GM19455 (cell line): ENCODE data around the gene FOXI3.

ENCODE experiments used
- ATAC-seq: cut with Tn5 transposase; IDR thresholded peaks from one replicate; pipeline ENCODE4 v1.9.1; 2021; ENCODE audit not compliant: unreplicated experiment

The FOXI3 gene

DNA sequence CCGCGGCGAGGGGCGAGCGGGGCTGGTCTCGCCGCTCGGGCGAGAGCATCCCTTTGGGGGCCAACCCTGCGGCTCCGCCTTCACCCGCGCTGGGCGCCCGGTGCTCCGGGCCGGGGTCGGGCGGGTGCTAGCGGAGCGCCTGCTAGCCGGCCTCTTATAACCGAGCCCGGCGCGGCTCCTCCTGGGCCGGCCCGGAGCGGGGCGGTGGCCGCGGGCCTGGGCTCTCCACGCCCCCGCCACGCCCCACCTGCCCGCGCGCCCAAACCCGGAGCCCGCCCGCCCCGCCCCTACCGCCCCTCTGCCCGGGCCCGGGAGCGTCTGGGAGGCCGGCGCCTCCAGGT, at the start of gene FOXI3:
Gene FOXI3 (minus strand): TSS at position 129 of the 341 bp plus-strand sequence. CDS start 158 bp downstream, outside the sequence.
- ATAC-seq, result no peak

DNA sequence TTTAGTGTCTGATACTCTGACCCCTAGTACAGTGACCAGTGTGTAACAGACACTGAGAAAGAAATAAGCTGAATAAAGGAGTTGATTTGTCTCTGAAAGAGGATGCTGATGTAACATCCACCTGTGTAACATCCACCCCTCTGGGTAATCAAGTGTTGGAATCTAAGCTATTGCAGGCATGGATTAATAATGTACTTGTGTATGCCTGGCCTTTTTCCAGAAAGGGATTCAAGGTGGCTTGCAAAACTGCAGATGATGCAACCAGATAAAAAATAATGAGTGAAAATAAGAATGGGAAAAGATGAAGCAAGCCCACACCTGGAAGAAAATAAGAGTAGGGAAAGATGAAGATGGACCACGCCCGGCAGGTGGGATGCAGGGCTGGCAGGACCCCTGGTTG, 48.2 kb upstream of the FOXI3 start:
- ATAC-seq, result no peak

DNA sequence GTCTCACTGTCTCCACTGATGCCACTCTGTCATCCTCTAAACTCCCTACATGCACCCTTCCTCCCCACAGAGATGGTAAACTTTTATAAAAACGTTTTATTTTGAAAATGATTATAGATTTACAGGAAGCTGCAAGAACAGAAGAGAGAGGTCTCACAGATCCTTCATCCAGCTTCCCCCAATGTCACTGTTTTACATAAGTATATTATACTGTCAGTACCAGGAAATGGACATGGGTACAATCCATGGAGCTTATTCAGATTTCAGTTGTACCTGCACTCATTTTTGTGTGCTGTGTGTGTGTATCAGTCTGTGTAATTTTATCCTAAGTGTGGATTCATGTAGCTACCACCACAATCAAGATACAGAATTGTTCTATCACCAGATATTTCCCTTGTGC, 46.7 kb upstream of the FOXI3 start:
- no peak for ATAC-seq

DNA sequence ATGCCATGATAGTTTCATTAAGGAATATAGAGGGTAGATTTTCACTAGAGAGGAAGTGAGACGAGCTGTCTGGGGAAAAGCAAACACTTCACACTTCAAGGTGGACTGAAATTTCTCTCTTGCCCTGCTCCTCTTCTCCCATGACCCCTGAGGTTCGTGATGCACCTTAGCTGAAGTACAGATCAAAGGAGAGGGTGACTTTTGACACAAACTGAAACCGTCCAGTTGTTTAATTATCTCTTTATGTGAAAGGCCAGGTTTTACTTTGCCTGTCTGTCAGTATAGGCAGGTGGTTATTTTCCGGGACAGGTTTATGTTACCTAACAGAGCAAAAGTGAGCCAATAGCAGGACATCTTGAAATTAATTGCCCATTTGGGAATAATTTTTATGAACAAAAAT, 41.0 kb upstream of the FOXI3 start:
- ATAC-seq, result no peak

DNA sequence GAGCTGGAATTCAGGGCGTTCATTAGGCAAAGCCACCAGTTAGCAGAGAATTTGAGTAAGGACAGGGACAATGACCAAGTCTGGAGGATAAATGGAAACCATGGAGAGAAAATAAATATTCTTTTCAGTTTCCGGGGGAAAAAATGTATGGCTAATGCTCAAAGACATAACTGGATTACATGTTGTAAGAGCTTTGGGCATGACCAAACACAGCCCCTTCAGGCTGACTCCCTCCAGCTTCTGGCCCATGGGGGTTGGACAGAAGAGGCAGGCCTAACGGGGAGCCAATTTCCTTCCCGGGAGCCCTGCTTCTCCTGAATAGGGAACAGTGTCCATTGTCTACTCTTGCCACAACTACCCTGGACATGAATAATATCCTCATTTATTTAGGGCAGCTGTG, 39.5 kb upstream of the FOXI3 start:
- no peak for ATAC-seq

DNA sequence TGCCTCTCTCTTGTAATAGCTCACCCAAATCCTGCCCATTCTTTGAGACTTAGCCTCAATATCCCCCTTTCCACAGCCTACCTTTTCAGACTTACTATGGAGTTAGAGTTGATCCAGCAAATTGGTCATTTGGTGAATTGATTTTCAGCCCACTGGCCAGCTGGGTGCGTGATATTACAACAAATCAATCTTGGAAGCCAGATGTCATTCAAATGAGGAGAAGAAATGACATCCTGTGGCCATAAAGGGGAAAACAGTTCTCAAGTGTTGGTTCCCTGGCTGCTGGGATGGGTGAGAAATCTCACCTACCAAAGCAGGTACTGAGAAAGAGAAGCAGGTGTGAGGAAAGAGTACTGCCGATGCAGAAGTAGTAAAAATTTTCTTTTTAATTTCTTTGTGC, 36.7 kb upstream of the FOXI3 start:
- ATAC-seq, result no peak

DNA sequence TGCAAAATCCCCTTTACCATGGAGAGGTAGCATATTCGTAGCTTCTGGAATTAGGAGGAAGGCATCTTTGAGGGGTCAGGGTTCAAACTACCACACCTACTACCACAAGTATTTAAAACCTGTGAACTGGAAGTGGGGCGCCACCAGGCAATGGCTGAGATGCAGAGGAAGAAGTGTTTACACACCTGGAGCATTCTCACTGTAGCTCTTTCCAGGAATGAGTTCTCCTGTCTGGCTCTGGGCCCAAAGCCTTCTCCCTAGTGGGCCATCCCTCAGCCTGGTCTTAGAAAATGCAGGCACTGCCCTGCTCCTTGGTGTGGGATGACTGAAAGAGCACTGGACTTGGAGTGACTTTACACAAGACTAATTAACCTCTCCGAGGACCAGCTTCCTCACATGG, 30.7 kb upstream of the FOXI3 start:
- ATAC-seq, result no peak

DNA sequence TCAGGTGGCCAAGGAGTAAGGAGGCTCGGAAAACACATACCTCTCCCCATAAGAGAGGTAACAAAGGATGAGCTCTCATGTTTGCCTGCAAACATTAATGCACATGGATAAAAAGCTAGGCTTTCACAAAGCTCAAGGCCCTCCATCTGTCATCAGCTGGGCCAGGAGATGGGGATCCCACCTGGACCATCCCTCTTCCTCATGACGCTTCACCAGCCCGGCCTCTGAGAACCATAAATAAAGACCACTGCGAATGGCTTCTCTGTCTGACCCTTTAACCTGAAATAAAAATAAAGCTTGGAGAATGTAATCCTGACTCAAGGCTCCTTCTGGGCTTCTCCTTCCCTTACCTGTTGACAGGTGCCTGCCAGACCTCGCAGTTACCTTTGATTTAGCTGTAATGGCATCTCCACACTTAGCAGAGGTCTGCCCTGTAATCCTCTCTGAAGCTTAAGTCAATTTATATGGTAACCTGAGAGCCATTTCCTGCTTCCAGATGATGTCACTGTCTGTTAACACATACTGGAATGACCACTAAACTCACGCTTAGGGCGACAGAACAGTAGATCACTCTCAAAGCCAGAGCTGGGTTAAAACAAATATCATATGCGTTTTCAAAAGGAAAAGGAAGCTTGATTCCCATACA, 29.3 kb upstream of the FOXI3 start:
- ATAC-seq, result no peak

DNA sequence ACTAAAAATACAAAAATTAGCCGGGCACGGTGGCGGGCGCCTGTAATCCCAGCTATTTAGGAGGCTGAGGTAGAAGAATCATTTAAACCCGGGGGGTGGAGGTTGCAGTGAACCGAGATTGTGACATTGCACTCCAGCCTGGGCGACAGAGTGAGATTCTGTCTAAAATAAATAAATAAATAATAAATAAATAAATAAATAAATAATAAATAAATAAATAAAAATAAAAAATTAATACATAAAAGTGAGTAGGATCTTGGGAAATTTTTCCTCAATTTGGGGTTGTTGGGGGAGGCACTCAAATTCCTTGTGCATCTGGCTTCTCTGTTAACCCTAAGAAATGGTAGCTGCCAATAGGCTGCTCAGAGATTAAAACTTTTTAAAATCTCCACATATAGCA, 20.3 kb upstream of the FOXI3 start:
- no peak for ATAC-seq

DNA sequence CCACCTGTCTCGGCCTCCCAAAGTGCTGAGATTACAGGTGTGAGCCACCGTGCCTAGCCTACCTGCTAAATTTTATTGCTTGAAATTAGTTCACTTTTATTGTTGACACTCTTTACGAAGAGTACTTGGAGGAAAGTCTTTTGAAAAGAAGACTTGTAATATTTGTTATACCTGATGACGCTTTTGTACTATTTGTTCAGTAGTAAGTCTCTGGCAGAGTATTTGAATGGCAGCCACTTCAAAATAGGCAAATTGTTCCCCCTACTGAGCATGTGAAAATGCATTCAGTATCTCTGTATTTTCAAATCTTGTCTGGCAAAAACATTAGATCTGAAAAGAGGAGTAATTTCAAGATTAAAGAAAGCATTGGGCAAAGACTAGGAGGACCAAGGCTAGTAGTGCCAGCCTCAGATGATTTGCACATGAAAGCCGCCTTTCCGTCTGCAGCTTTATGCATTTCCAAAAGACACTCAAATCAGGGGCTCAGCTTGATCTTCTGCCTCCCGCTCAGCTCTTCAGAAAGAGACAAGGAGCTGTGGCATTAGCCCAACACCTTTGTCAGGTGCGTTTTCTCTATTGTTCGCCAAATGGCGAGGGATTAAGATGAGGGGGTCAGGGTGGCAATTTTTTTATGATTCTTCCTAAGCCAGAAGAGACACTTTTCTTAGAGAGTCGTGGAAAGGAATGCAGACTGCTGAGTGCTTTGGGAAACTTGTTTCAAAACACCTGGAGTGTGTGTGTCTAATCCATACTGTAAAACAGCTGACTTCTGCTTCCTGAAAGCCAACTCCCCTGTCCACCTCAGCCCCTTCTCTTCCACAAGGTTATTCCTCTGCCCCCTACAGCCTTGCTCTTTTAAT, 18.8 kb upstream of the FOXI3 start:
- no peak for ATAC-seq

DNA sequence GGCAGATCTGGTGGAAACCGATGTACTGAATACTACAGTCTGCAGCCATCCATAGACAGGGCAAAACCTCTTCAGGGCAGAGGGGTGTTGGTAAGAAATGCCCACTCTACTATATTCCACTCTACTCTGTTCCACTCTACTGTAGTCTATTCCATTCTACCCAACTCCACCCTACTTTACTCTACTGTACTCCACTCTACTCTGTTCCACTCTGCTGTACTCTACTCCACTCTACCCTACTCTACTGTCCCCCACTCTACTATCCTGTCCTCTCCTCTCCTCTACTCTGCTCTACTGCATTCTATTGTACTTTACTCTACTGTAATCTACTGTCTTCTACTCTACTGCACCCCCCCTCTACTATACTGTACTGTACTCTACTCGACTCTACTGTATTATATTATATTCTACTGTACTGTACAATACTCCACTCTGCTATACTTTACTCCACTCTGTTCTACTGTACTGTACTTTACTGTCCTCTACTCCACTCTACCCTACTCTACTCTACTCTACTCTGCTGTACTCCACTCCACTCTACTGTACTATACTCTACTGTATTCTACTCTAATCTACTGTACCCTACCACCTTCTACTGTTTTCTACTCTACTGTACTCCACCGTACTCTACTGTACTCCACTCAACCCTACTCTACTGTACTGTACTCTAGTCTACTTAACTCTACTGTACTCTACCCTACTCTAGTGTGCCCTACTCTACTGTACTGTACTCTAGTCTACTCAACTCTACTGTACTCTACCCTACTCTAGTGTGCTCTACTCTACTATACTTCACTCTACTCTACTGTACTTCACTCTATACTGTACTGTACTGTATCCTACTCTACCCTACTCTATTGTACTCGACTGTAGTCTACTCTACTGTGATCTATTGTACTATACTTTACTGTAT, 17.0 kb upstream of the FOXI3 start:
- ATAC-seq, result no peak

DNA sequence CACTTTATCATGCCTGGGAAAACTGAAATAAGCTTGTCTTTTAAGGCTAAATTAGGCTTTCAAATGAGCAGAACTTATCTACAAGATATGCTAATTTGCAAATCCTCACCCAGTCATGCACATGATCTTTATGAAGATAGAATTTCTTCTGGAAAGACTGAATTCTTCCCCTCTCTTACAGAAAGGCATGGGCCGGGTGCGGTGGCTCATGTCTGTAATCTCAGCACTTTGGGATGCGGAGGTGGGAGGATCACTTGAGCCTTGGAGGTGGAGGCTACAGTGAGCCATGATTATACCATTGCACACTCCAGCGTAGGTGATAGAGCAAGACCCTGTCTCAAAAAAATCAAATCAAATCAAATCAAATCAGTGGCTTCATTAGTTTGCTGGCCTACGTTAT, 11.7 kb upstream of the FOXI3 start:
- ATAC-seq, result no peak

DNA sequence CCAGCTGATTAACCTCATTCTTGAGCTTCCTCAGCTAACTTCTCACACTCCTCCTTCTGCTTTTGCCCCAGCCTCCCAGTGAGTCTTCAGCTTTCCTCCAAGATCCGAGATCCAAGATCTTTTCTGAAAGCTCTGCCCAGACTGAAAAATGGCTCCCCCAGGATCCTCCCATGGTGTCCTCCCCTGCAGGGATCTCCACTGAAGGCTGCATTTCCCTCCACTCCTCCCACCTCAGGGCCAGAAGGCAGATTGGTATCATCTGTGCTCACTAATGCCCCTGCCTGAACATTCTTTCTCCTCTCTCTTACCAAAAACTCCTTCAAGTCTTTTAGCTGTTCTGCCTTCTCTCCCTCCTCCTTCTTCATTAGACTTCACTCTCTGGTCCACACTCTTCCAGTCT, 6.1 kb upstream of the FOXI3 start:
- ATAC-seq, result no peak

DNA sequence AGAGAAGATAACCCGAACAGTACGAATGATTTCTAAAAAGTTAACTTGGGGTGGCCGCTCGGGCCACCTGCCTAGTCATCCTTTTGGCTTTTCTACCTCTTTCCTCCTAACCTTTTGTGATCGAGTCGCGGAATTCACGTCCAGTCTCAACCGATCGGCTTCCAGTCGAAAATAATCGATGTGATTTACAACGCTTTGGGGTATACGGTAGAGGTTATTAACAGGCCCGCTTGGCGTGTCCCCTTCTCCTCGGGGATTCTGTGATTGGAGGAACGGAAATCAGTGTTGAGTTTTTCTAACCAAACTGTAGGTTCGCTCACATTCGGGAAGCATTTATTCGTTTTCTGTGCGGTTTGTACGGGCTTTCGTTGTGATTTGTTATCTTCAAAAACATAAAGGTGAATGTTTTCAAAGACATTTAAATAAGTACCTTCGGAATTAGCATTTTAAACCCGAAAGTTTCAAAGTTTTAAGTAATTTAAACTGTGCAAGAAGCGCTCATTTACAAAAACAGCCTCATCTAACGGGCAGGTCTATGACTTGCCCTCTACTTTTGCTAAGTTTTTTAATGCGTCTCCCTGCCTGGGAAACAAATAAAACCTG, 588 bp upstream of the FOXI3 start:
- ATAC-seq, result no peak

DNA sequence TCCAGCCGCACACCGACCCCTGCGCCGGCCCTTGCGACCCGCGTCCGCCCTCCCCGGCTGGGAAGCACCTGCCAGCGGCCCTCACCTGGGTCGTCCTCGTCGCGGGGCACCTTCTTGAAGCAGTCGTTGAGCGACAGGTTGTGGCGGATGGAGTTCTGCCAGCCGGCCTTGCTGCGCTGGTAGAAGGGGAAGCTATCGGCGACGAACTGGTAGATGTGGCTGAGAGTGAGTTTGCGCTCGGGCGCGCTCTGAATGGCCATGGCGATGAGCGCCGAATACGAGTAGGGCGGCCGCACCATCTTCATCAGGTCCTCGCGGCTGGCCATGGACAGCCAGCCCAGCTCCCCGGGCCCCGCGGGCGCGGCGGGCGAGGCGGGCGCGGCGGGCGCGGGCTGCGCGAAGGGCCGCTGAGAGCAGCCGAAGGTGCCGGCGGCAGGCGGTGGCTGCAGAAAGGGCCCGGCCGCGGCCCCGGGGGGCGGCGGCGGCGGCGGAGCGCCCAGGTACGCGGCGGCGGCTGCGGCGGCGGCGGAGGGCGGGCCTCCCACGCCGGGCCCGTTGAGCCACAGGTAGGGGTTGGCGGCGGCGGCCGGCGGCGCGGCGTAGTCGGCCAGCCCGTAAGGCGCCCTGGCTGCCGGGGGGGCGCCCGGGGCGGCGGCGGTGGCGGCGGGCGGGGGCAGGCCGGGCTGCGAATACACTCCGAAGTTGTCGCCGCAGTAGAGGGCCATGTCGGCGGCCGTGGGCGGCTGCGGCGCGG, 505 bp downstream of the FOXI3 start:
- no peak for ATAC-seq

DNA sequence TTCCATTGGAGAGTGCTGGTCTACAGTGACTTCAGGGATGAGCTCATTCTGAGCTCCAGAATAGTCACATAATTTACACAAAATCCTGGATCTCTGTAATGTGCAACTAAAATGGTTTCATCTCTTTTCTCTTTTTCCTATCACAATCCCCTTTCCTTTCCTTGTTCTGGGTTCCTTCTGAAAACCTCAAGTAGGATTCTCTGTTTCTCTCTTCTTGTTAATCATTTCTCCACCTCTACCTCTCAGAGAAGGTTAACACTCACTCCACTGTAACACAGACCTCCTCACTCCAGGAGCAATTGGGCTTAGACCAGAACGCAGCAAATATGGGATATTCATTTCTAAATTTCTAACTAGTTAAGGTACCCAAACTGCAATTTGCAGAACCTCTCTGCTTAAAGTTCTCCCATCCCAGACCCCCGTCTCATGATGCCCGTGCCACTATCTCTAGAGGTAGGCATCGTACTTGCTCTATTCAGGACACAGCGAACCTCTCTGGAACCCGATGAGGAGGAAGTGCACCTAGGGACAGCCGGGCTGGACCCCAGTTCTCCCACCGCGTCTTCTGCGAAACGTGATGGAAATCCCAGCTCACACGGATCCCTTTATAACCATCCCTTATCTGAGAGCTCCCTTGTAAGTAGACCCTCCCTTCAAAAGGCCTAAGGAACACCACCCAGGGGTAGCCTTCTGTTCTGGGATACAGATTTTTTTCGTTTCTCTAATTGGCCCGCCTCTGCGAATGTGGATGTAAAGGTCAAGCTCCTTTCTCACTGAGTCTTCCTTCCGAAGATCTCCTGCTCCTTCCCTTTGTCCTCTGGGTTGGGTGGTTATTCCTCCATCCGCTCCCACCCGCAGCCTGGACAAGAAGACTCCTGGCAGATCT, 1.3 kb downstream of the FOXI3 start:
- no peak for ATAC-seq

DNA sequence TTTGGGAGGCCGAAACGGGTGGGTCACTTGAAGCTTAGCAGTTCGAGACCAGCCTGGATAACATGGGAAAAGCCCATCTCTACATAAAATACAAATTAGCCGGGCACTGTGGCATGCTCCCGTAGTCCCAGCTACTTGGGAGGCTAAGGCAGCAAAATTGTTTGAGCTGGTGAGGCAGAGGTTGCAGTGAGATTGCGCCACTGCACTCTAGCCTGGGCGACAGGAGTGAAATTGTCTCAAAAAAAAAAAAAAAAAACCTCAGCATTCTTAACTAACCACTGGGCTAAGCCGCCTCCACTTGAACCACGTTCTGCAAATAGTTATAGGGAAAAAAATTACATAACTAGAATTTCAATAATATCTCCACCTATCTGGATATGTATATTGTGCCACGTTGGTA, 2.3 kb downstream of the FOXI3 start:
- no peak for ATAC-seq

DNA sequence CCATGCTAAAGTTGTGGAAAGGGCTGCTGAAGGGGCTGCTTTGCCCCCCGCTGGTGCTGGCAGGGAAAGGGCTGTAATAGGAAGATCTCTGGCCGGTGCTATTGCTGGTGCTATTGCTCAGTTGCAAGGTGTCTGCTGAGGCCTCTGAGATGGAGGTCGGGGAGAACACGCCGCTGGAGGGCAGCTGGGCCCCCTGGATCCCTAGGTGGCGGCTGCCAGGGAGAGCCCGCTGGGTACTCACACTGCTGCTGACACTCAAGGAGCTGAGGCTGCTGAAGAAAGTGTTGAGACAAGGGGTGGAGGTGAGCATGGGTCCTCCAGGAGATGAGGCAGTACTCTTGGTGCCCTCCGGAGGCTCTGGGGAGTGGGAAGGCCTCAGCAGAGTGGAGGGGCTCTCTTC, 4.2 kb downstream of the FOXI3 start:
- ATAC-seq, result no peak

DNA sequence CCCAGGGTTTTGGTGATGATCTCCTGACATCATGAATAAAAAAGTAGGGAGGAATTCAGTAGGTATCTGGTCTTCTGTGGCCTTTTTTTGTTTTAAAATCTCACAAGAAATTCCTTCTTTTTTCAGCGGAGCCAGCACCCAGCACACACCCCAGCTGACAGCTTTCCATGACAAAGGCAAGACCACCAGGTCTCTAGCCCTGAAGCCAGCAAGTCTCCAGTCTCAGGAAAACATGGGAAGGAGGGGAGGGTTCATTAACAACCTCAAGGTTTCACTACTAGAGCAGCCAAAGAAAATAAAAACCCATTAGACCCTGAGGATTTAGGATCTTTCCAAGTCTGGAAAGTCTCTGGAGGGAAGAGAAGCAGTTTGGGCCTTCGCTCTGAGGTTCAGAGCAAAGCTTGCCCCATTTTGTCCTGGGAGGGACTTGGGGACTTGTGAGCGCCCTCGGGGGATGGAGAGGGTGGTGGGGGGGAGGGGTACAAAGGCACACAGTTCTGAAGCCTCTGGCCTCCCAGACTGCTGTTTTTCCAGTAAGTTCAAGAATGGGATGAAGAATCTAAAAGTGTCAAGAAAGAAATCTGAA, 9.0 kb downstream of the FOXI3 start:
- no peak for ATAC-seq
